Esophagus squamous epithelium (tissue), 4 donors: ENCODE data around the gene PRKD1.

ENCODE experiments used
- POLR2A ChIP-seq, 4 donors: fragments of 450-650 bp; IDR thresholded peaks; one replicate each; pipeline ENCODE4 v1.6.1; 2017; ENCODE audit warnings: antibody characterized with exemption in 4 of 4, mild to moderate bottlenecking in 4 of 4, moderate library complexity in 3 of 4
- TF ChIP-seq, protein P1 (sequence below), 6 experiments: fragments of 450-650 bp in 4 of 6; fragments of 200-600 bp in 2 of 6; sonication (generic) in 2 of 6; IDR thresholded peaks; one replicate each; pipeline ENCODE4 v1.5.1; 2016 to 2019; ENCODE audit warnings: antibody characterized with exemption in 6 of 6, mild to moderate bottlenecking in 4 of 6, moderate library complexity in 4 of 6

DNA sequence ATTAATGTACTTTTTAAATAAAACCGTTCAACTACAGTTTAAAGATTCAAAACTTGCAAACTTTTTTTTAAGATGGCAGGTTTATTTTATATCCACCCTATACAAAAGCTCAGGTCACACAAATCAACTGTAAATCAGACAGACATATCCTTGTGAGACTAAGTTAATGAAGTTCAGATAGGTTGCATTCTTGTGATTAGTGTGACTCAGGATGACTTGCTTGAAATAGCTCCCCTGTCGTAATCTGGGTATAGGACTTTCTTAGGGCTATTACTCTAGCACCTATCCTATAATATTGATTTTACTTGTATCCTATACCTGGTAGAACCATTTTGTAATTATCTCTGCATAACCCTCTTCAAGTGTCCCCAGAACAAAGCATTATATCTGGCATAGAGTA lies 9.5 kb upstream of the PRKD1 start:
- TF ChIP-seq, protein P1, sequence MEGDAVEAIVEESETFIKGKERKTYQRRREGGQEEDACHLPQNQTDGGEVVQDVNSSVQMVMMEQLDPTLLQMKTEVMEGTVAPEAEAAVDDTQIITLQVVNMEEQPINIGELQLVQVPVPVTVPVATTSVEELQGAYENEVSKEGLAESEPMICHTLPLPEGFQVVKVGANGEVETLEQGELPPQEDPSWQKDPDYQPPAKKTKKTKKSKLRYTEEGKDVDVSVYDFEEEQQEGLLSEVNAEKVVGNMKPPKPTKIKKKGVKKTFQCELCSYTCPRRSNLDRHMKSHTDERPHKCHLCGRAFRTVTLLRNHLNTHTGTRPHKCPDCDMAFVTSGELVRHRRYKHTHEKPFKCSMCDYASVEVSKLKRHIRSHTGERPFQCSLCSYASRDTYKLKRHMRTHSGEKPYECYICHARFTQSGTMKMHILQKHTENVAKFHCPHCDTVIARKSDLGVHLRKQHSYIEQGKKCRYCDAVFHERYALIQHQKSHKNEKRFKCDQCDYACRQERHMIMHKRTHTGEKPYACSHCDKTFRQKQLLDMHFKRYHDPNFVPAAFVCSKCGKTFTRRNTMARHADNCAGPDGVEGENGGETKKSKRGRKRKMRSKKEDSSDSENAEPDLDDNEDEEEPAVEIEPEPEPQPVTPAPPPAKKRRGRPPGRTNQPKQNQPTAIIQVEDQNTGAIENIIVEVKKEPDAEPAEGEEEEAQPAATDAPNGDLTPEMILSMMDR (IDR thresholded peaks at IDR 0.05), result no peak
- TF ChIP-seq POLR2A (IDR thresholded peaks at IDR 0.05), result no peak
